Measurements from ENCODE around the gene CTDSPL.

DNA sequence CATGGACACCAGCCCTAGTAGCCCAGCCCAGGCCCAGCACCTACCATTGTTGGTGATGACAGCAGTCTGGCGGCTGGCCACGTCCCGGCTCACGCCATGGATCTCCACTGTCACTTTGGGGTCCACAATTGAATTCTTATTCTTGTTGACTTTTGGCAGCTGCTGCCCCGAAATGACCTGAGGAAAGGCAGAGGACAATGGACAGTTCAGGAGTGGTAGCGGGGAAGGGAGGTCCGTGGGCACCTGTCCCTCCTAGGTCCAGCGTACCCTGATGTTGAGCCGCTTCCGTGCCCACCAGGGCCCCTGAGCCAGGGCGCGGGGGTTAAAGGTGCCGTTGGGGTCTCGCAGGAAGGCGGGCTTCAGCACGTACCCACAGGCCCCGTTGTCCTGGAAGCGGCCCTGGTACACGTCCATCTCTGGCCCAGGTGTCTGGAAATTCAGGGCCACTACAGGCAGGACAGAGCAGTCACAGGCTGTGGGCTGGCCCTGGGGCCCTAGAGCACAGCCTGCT is 146.6 kb downstream of the CTDSPL start:
- TF ChIP-seq, protein P1, sequence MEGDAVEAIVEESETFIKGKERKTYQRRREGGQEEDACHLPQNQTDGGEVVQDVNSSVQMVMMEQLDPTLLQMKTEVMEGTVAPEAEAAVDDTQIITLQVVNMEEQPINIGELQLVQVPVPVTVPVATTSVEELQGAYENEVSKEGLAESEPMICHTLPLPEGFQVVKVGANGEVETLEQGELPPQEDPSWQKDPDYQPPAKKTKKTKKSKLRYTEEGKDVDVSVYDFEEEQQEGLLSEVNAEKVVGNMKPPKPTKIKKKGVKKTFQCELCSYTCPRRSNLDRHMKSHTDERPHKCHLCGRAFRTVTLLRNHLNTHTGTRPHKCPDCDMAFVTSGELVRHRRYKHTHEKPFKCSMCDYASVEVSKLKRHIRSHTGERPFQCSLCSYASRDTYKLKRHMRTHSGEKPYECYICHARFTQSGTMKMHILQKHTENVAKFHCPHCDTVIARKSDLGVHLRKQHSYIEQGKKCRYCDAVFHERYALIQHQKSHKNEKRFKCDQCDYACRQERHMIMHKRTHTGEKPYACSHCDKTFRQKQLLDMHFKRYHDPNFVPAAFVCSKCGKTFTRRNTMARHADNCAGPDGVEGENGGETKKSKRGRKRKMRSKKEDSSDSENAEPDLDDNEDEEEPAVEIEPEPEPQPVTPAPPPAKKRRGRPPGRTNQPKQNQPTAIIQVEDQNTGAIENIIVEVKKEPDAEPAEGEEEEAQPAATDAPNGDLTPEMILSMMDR (IDR thresholded peaks at IDR 0.05; ENCODE audit: low read length), result no peak
- TF ChIP-seq EZH2 (optimal IDR thresholded peaks at IDR 0.05; ENCODE audit: low read depth, low read length), result no peak
